Esophagus squamous epithelium (tissue), 5 donors: Measurements from ENCODE around the gene CCDC81. TPM values are rescaled to one million over a fixed set of nuclear protein-coding genes. Genes with fewer than 3 reads are reported as not detected.
A peak's percentile ranks its signal among the peaks of the same experiment; 100 is the strongest.

Source experiments
- DNase-seq: peaks from one replicate; lab custom pipeline; 2025; lab: John Stamatoyannopoulos, UW
- H3K27ac ChIP-seq, 4 donors: fragments of 200-600 bp; sonication (generic); one replicate each; pipeline ENCODE4 v1.5.1; 2016 to 2019; ENCODE audit warnings: mild to moderate bottlenecking in 1 of 4
- H3K27me3 ChIP-seq, 4 donors: fragments of 200-600 bp; sonication (generic); 1 replicate in 3 of 4; 2 replicates in 1 of 4; pipeline versions ENCODE4 v1.5.1 to v1.6.0; 2017 to 2021; ENCODE audit warnings: antibody characterized with exemption in 1 of 4
- H3K36me3 ChIP-seq, 3 donors: fragments of 200-600 bp; sonication (generic); one replicate each; pipeline ENCODE4 v1.5.1; 2016 to 2019
- H3K4me1 ChIP-seq, 3 donors: fragments of 200-600 bp; sonication (generic); one replicate each; pipeline ENCODE4 v1.5.1; 2017 to 2019
- H3K4me3 ChIP-seq, 4 donors: fragments of 200-600 bp; sonication (generic); 1 replicate in 3 of 4; 2 replicates in 1 of 4; pipeline ENCODE4 v1.5.1; 2016 to 2019; ENCODE audit warnings: mild to moderate bottlenecking in 2 of 4, moderate library complexity in 1 of 4
- H3K9me3 ChIP-seq, 3 donors: fragments of 200-600 bp; sonication (generic); one replicate each; pipeline ENCODE4 v1.5.1; 2016 to 2019
- CTCF ChIP-seq, 6 experiments: fragments of 450-650 bp in 4 of 6; fragments of 200-600 bp in 2 of 6; sonication (generic) in 2 of 6; IDR thresholded peaks; one replicate each; pipeline ENCODE4 v1.5.1; 2016 to 2019; ENCODE audit warnings: antibody characterized with exemption in 6 of 6, mild to moderate bottlenecking in 4 of 6, moderate library complexity in 4 of 6
- POLR2A ChIP-seq, 4 donors: fragments of 450-650 bp; IDR thresholded peaks; one replicate each; pipeline ENCODE4 v1.6.1; 2017; ENCODE audit warnings: antibody characterized with exemption in 4 of 4, mild to moderate bottlenecking in 4 of 4, moderate library complexity in 3 of 4
- WGBS, 2 donors: methylation state at CpG; one replicate each; pipeline ENCODE4 v1.1.5; 2018; 5-methylcytosine and 5-hydroxymethylcytosine counted together
- intact Hi-C: fragments of 100-400 bp; cut with DNase I; formaldehyde crosslinking; loops from one replicate; pipeline ENCODE4 v1.15.0; 2022
- total RNA-seq, 4 donors: library from RNA; depleted of rRNA; stranded (reverse); fragments of >200 nt; gene quantifications; one replicate each; pipeline ENCODE4 v1.1.0, GENCODE V29; 2016
- donor health status: DM: yes; HTN: yes; CAD: no.

CCDC81 gene
- total RNA-seq, 4 donors from 2014 or later, result 0.23 to 0.66 (median 0.57) TPM; not detected in 1

- Histone ChIP-seq H3K27me3 (no peaks in the 10 kb centered on the region), H3K36me3 (peaks cover 0 to 24% (median 0%) of the 10 kb centered on the region in 3 donors), H3K9me3 (no peaks in the 10 kb centered on the region), H3K4me1 (peaks cover 0 to 10% (median 0%) of the 10 kb centered on the region in 3 donors), H3K4me3 (no peak overlapping the region), H3K27ac (peak overlapping the region in 1 of 4 donors; percentile 16)
- no peak for DNase-seq
- 78 to 81% methylated on average over 5 of the region's 5 CpGs for WGBS, 2 donors
- TF ChIP-seq CTCF (IDR thresholded peaks at IDR 0.05) (no peak), POLR2A (IDR thresholded peaks at IDR 0.05) (no peak)
- intact Hi-C loops, result no loop called here
Observed at GRCh38 chr11:86442827-86443226, 68.1 kb downstream of the CCDC81 start.

DNA sequence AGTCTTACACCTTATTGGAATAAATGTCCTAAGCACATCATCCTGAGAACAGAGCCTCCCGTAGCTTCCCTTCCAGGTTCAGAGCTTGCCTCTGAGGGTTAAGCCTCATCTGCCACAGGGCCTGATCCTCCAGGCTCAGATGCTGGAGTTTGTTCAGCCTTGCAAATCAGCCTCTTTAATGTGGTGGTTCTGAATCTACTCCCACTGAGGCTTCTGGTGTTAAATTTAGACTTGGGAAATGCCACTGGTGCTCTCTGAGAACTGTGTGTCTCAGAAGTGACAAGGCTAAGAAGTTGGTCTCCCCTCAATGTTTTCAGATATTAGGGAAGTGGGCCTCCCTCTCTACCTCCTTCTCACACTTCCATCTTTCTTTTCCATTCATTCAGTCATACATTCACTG lies 68.7 kb downstream of the CCDC81 start:
- Histone ChIP-seq H3K36me3 (peaks cover 0 to 24% (median 0%) of the 10 kb centered on the region in 3 donors), H3K27ac (no peak overlapping the region), H3K9me3 (no peaks in the 10 kb centered on the region), H3K4me1 (peaks cover 0 to 10% (median 0%) of the 10 kb centered on the region in 3 donors), H3K27me3 (no peaks in the 10 kb centered on the region), H3K4me3 (no peak overlapping the region)
- DNase-seq, result no peak
- 0% methylated on average over 1 of the region's 1 CpG for WGBS, 2 donors
- intact Hi-C loops, result no loop called here
- TF ChIP-seq POLR2A (IDR thresholded peaks at IDR 0.05), result no peak
- TF ChIP-seq CTCF (IDR thresholded peaks at IDR 0.05), result no peak

DNA sequence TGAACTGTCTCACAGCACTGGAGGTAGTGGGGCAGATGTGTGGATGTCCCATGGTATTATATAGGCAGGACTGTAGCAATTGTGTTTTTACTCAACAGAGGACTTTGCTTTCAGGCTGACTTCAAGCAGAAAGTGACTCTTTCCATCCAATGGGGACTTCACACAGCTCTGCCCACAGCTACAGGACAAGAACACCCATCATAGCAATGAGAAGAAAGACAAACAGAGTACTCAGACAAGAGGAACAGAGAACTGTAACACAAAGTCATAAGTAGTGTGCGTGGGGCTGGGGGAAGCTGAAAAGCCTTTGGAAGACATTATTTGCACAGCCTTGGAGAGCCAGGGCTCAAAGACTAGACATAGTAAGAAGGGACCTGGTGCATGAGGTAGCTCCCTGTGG lies 70.3 kb downstream of the CCDC81 start:
- no peak overlapping the region for H3K27ac ChIP-seq
- WGBS, 2 donors, result 91 to 100% methylated on average over 1 of the region's 1 CpG
- DNase-seq, result no peak

DNA sequence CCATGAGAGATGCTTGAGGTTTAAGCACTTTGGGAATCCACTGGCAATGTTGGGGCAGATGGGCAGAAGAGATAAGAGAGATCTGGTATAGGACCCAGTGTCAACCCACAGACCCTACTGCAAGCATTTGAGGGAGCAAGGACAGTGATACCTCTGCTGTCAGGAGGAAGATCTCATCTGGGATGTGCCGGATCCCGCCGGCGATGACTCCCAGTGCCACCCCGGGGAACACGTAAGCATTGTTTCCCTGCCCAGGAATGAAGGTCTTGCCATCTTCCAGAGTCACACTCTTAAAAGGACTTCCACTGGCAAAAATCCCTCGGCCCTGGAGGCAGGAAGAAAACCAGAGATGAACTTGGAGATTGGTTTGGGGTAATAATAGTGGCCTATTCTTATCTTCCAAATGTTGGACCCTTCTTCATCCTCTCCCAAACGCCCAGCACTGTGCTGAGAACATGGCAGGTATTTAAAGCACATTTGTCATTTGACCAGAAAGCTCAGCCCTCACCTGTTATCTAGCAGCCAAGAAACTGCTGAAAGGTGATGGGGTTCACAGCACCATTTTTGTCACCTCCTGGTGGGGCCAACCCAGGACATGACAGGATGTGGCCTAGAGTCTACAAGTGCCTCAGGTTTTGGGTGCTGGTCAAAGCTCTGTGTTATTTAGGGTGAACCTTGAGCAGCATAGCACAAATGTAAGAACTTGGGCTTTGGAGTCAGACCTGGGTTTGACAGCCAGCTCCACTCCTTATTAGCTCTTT lies 71.7 kb downstream of the CCDC81 start:
- no peaks in the 10 kb centered on the region for H3K9me3 ChIP-seq
- H3K4me1 ChIP-seq, result peaks cover 0 to 10% (median 0%) of the 10 kb centered on the region in 3 donors
- DNase-seq, result no peak
- H3K36me3 ChIP-seq, result peaks cover 0 to 24% (median 0%) of the 10 kb centered on the region in 3 donors
- H3K27ac ChIP-seq, result no peak overlapping the region
- no peak overlapping the region for H3K4me3 ChIP-seq
- no peaks in the 10 kb centered on the region for H3K27me3 ChIP-seq
- 66 to 88% methylated on average over 3 to 7 of the region's 8 CpGs for WGBS, 2 donors
- intact Hi-C loops, result no loop called here
- TF ChIP-seq CTCF (IDR thresholded peaks at IDR 0.05), result no peak
- TF ChIP-seq POLR2A (IDR thresholded peaks at IDR 0.05), result no peak

More for the DNA sequence above, 70.3 kb downstream of the CCDC81 start:
- intact Hi-C loops, result no loop called here
- no peaks in the 10 kb centered on the region for H3K9me3 ChIP-seq
- no peaks in the 10 kb centered on the region for H3K27me3 ChIP-seq
- TF ChIP-seq CTCF (IDR thresholded peaks at IDR 0.05), result no peak
- TF ChIP-seq POLR2A (IDR thresholded peaks at IDR 0.05), result no peak
- H3K4me1 ChIP-seq, result peaks cover 0 to 10% (median 0%) of the 10 kb centered on the region in 3 donors
- H3K4me3 ChIP-seq, result no peak overlapping the region
- H3K36me3 ChIP-seq, result peaks cover 0 to 24% (median 0%) of the 10 kb centered on the region in 3 donors

- Histone ChIP-seq H3K27ac (no peak overlapping the region), H3K4me1 (peaks cover 0 to 10% (median 0%) of the 10 kb centered on the region in 3 donors), H3K27me3 (no peaks in the 10 kb centered on the region), H3K36me3 (peaks cover 0 to 24% (median 0%) of the 10 kb centered on the region in 3 donors), H3K4me3 (no peak overlapping the region), H3K9me3 (no peaks in the 10 kb centered on the region)
- 93 to 100% methylated on average over 1 to 10 of the region's 12 CpGs for WGBS, 2 donors
- intact Hi-C loops, result no loop called here
- DNase-seq, result no peak
- no peak for TF ChIP-seq POLR2A (IDR thresholded peaks at IDR 0.05)
- no peak for TF ChIP-seq CTCF (IDR thresholded peaks at IDR 0.05)
Observed at GRCh38 chr11:86446924-86447285, 72.2 kb downstream of the CCDC81 start.
